Measurements from ENCODE around the gene HNRNPA1L2. TPM values are rescaled to one million over a fixed set of nuclear protein-coding genes. Genes with fewer than 3 reads are reported as not detected.
A peak's percentile ranks its signal among the peaks of the same experiment; 100 is the strongest.

The HNRNPA1L2 gene
- total RNA-seq, 1 experiment from 2014 or later = 10.6 TPM

DNA sequence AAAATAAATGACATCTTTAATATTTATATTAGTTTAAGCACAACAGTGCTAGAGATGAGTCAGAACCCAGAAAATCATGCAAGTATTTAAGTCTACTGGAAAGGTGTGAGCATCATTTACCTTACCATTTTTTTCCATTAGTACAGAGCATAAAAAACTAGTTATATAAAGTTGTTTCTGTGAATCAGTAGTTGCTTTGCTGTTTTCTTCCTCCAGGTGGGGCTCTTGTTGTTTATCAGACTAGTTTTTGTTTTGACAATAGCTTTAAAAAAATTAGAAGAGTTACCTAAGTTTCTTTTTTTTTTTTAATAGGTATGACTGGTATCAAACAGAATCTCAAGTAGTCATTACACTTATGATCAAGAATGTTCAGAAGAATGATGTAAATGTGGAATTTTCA, 23.1 kb downstream of the HNRNPA1L2 start:
- Histone ChIP-seq H2BK20ac (ENCODE audit: low read depth, low read length, poor library complexity, severe bottlenecking) (no peak overlapping the region), H3K27me3 (ENCODE audit: insufficient read depth, low read length) (no peaks in the 10 kb centered on the region), H2BK5ac (ENCODE audit: insufficient read length, low read length) (no peak overlapping the region), H3K4me2 (ENCODE audit: insufficient read depth, insufficient read length, low read length) (no peak overlapping the region), H3K23me2 (ENCODE audit: insufficient read length, low read depth, low read length, poor library complexity, severe bottlenecking) (no peaks in the 10 kb centered on the region), H2BK120ac (ENCODE audit: low read depth, low read length, poor library complexity, severe bottlenecking) (no peak overlapping the region), H2AK5ac (ENCODE audit: insufficient read length, low read length) (no peak overlapping the region), H3K27ac (ENCODE audit: insufficient read length, low read depth, low read length) (no peak overlapping the region), H3K4me1 (ENCODE audit: insufficient read depth, low read length) (no peaks in the 10 kb centered on the region), H2BK12ac (ENCODE audit: insufficient read length, low read depth, low read length) (no peak overlapping the region), H3K79me2 (ENCODE audit: insufficient read depth, low read length) (no peaks in the 10 kb centered on the region), H3K9ac (ENCODE audit: extremely low read depth, insufficient read length, low read length) (no peak overlapping the region), H4K8ac (replicated peaks; ENCODE audit: insufficient read length, low read depth, low read length) (no peak overlapping the region), H3K18ac (ENCODE audit: insufficient read length, low read depth, low read length) (no peak overlapping the region), H2AFZ (ENCODE audit: low read length) (no peak overlapping the region), H3K4ac (ENCODE audit: low read depth, low read length) (no peak overlapping the region), H3K14ac (ENCODE audit: insufficient read depth, low read length) (no peak overlapping the region), H4K20me1 (ENCODE audit: control insufficient read depth, insufficient read depth, insufficient read length) (no peaks in the 10 kb centered on the region), H2BK15ac (ENCODE audit: low read depth, low read length) (no peak overlapping the region), H4K5ac (ENCODE audit: insufficient read length, low read depth, low read length) (no peak overlapping the region), H3K79me1 (ENCODE audit: insufficient read depth, low read depth, low read length, poor library complexity, severe bottlenecking) (no peaks in the 10 kb centered on the region), H3K23ac (ENCODE audit: insufficient read length, low read depth, low read length) (no peak overlapping the region), H3T11ph (ENCODE audit: low read length) (no peak overlapping the region), H3K56ac (ENCODE audit: insufficient read length, low read depth, low read length) (no peak overlapping the region), H4K91ac (ENCODE audit: insufficient read length, low read depth, low read length) (no peak overlapping the region), H3K9me3 (ENCODE audit: control insufficient read depth, low read depth, low read length) (no peaks in the 10 kb centered on the region)
- DNase-seq = no peak
- H3K27me3 Mint-ChIP-seq (ENCODE audit: low read depth) = no peaks in the 10 kb centered on the region
- peaks cover 0 to 5% of the 10 kb centered on the region in 2 experiments; a peak in 2 of 4 replicates for H3K4me1 Mint-ChIP-seq
- H3K9me3 Mint-ChIP-seq = no peaks in the 10 kb centered on the region
- no peak overlapping the region for H3K27ac Mint-ChIP-seq
- peaks cover 34 to 84% (median 72%) of the 10 kb centered on the region in 3 experiments; a peak in 6 of 7 replicates for H3K36me3 Mint-ChIP-seq (ENCODE audit: insufficient read depth in 1 of 3, low read depth in 3 of 3)
- TF ChIP-seq, protein P1, sequence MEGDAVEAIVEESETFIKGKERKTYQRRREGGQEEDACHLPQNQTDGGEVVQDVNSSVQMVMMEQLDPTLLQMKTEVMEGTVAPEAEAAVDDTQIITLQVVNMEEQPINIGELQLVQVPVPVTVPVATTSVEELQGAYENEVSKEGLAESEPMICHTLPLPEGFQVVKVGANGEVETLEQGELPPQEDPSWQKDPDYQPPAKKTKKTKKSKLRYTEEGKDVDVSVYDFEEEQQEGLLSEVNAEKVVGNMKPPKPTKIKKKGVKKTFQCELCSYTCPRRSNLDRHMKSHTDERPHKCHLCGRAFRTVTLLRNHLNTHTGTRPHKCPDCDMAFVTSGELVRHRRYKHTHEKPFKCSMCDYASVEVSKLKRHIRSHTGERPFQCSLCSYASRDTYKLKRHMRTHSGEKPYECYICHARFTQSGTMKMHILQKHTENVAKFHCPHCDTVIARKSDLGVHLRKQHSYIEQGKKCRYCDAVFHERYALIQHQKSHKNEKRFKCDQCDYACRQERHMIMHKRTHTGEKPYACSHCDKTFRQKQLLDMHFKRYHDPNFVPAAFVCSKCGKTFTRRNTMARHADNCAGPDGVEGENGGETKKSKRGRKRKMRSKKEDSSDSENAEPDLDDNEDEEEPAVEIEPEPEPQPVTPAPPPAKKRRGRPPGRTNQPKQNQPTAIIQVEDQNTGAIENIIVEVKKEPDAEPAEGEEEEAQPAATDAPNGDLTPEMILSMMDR (conservative IDR thresholded peaks at IDR 0.05) = peak; percentile 70
- no peak overlapping the region for H3K4me3 Mint-ChIP-seq
